HepG2 (cell line): ENCODE data around the gene TMEM184C. TPM values are rescaled to one million over a fixed set of nuclear protein-coding genes. Genes with fewer than 3 reads are reported as not detected.

Source experiments
- ATAC-seq: fragments of 200-7000 bp; cut with Tn5 transposase; 3 replicates; pipeline ENCODE4 v1.9.1; 2020; ENCODE audit warnings: mild to moderate bottlenecking, moderate library complexity
- BruUV-seq: library from RNA; stranded (reverse); fragments of 400-500 nt; replicated peaks from 2 replicates; lab custom pipeline; 2021; lab: Mats Ljungman, UMichigan
- CTCF ChIA-PET: fragments of 300-600 bp; formaldehyde crosslinking; extraction: SDS; loops from one replicate; lab custom pipeline; 2021; ENCODE audit warnings: low total read pairs, inconsistent platforms, low intra/inter-chr PET ratio; lab: Yijun Ruan, JAX
- POLR2A ChIA-PET: fragments of 350-600 bp; sonication (Branson Sonifier 250); formaldehyde crosslinking; loops from one replicate; lab custom pipeline; 2020; ENCODE audit warnings: antibody characterized with exemption, inconsistent platforms; lab: Yijun Ruan, JAX
- DNase-seq: peaks from one replicate; pipeline ENCODE4 v3.0.0-alpha.2; 2015; ENCODE audit warnings: low spot score
- FAIRE-seq: peaks from 3 replicates; lab custom pipeline; 2011; peaks lifted over from hg19 to GRCh38; lab: Jason Lieb, UNC
- H2AFZ ChIP-seq: one replicate; pipeline ENCODE4 v1.6.1; 2011; ENCODE audit warnings: low read length, inconsistent platforms
- H3K27ac ChIP-seq: fragments of 300-600 bp; 3 replicates; pipeline ENCODE4 v1.8.0; 2011; ENCODE audit warnings: mixed run types, mild to moderate bottlenecking, mixed read lengths, low read length, inconsistent platforms; ENCODE audit not compliant: insufficient read depth; ENCODE audit errors: extremely low read length
- H3K27me3 ChIP-seq, 2 experiments: fragments of 200-600 bp in 1 of 2; 2 replicates in 1 of 2; 3 replicates in 1 of 2; pipeline versions ENCODE4 v1.6.0 to v1.8.0; 2011; ENCODE audit warnings: low read length in 2 of 2, mild to moderate bottlenecking in 2 of 2, moderate library complexity in 2 of 2, inconsistent platforms in 1 of 2; ENCODE audit not compliant: insufficient read depth in 2 of 2, control insufficient read depth in 1 of 2
- H3K36me3 ChIP-seq, 2 experiments: fragments of 200-600 bp in 1 of 2; replicated peaks in 1 of 2; 2 replicates in 1 of 2; 3 replicates in 1 of 2; pipeline versions ENCODE4 v1.5.1 to v1.8.0; 2011; ENCODE audit warnings: low read length in 2 of 2, inconsistent platforms in 1 of 2; ENCODE audit not compliant: insufficient read depth in 2 of 2, control insufficient read depth in 1 of 2
- H3K4me1 ChIP-seq: 2 replicates; pipeline ENCODE4 v1.5.1; 2012; ENCODE audit warnings: low read length, inconsistent platforms; ENCODE audit not compliant: insufficient read depth
- H3K4me2 ChIP-seq: 2 replicates; pipeline ENCODE4 v1.6.0; 2011; ENCODE audit warnings: low read depth, low read length, inconsistent platforms
- H3K4me3 ChIP-seq, 3 experiments: fragments of 200-600 bp in 1 of 3; sonication (generic), shearing (Covaris generic) in 1 of 3; replicated peaks in 1 of 3; 2 replicates each; pipeline ENCODE4 v1.5.1; 2011 to 2016; ENCODE audit warnings: low read length in 3 of 3, inconsistent platforms in 2 of 3, low read depth in 2 of 3, mild to moderate bottlenecking in 2 of 3, control low read depth in 1 of 3, mixed read lengths in 1 of 3; ENCODE audit not compliant: insufficient read depth in 1 of 3
- H3K79me2 ChIP-seq: one replicate; pipeline ENCODE4 v1.6.1; 2011; ENCODE audit warnings: low read length, inconsistent platforms; ENCODE audit not compliant: insufficient read depth
- H3K9ac ChIP-seq: 2 replicates; pipeline ENCODE4 v1.6.0; 2011; ENCODE audit warnings: mild to moderate bottlenecking, low read depth, low read length, inconsistent platforms; ENCODE audit not compliant: insufficient read depth
- H3K9me3 ChIP-seq: 2 replicates; pipeline ENCODE4 v1.5.1; 2012; ENCODE audit warnings: mild to moderate bottlenecking, low read length
- H4K20me1 ChIP-seq: 2 replicates; pipeline ENCODE4 v1.6.0; 2011; ENCODE audit warnings: inconsistent platforms, mild to moderate bottlenecking, low read length, moderate library complexity; ENCODE audit not compliant: insufficient read depth
- CTCF ChIP-seq: sonication (generic); formaldehyde crosslinking; IDR thresholded peaks from 2 replicates; pipeline ENCODE4 v1.5.0; 2020; ENCODE audit warnings: mild to moderate bottlenecking, missing genetic modification reagents, moderate library complexity
- DNMT1 ChIP-seq: sonication (generic); formaldehyde crosslinking; IDR thresholded peaks from 2 replicates; pipeline ENCODE4 v1.5.1; 2020; ENCODE audit warnings: mild to moderate bottlenecking, missing genetic modification reagents
- NR0B2 ChIP-seq: sonication (generic); formaldehyde crosslinking; IDR thresholded peaks from 2 replicates; pipeline ENCODE4 v1.4.0; 2020; ENCODE audit warnings: mild to moderate bottlenecking, missing genetic modification reagents
- RAD21 ChIP-seq: fragments of 450-650 bp; formaldehyde crosslinking; IDR thresholded peaks from 2 replicates; pipeline ENCODE4 v1.5.0; 2020; ENCODE audit warnings: mild to moderate bottlenecking
- SMC3 ChIP-seq: IDR thresholded peaks from 2 replicates; pipeline ENCODE4 v1.6.1; 2011; ENCODE audit warnings: low read length, improper control_type of control experiment
- STAG1 ChIP-seq: sonication (generic); formaldehyde crosslinking; IDR thresholded peaks from 2 replicates; pipeline ENCODE4 v1.4.0; 2020; ENCODE audit warnings: missing genetic modification reagents
- WGBS: methylation state at CpG from one replicate; pipeline ENCODE4 v1.1.6; 2017; ENCODE audit warnings: low lambda C conversion rate; 5-methylcytosine and 5-hydroxymethylcytosine counted together
- in situ Hi-C: cut with HindIII; loops from 2 replicates; pipeline ENCODE4 v1.10.0; 2017; ENCODE audit warnings: low pct_unique_long_range_greater_than_20kb; ENCODE audit not compliant: extremely low pct_ligation_motif_present
- intact Hi-C: fragments of 100-400 bp; cut with micrococcal nuclease; formaldehyde crosslinking; loops from one replicate; pipeline ENCODE4 v1.10.0; 2022; ENCODE audit not compliant: unreplicated experiment
- polyA plus RNA-seq, 8 experiments: library from polyadenylated mRNA; depleted of rRNA in 3 of 8; stranded (reverse) in 7 of 8; unstranded in 1 of 8; fragments of >200 nt; fragmentation: Illumina TruSeq in 4 of 8; extraction: Trizol in 4 of 8; gene quantifications; 2 replicates each; pipeline versions ENCODE4 v1.2.1 to v1.2.3, GENCODE V29; 2011 to 2016; ENCODE audit warnings: low read depth in 4 of 8, missing spikeins in 1 of 8, mixed read lengths in 1 of 8; ENCODE audit not compliant: insufficient read depth in 1 of 8
- total RNA-seq, 5 experiments: library from RNA; depleted of rRNA; stranded (reverse); fragments of >200 nt; fragmentation: Illumina TruSeq; extraction: Trizol; gene quantifications; 2 replicates each; pipeline ENCODE4 v1.2.3, GENCODE V29; 2016; ENCODE audit warnings: low read depth in 1 of 5

TMEM184C gene
- total and polyA plus RNA-seq, 2 of the 13 experiments (the other 11 are each of a cell fraction or from before 2014, with no cell fraction given) = 13.9 to 26.1 TPM

- BruUV-seq = no TSS peak
- intact Hi-C loops = loop anchor here (1.0 to 5.0 kb wide), 4 partner anchors 72 to 571 kb away; no protein-coding TSS in a partner anchor
- Histone ChIP-seq H4K20me1 (no peaks in the 10 kb centered on the region), H3K4me1 (no peaks in the 10 kb centered on the region), H2AFZ (no peak overlapping the region), H3K27me3 (no peaks in the 10 kb centered on the region), H3K9ac (no peak overlapping the region), H3K79me2 (no peaks in the 10 kb centered on the region), H3K4me3 (no peak overlapping the region), H3K9me3 (no peaks in the 10 kb centered on the region), H3K27ac (no peak overlapping the region), H3K4me2 (no peak overlapping the region), H3K36me3 (no peaks in the 10 kb centered on the region)
- peak; percentile 73 for FAIRE-seq
- TF ChIP-seq DNMT1 (no peak), STAG1 (CRISPR knock-in tag) (peak; percentile 85), CTCF (CRISPR knock-in tag) (peak; percentile 76), SMC3 (peak; percentile 73), RAD21 (peak; percentile 51; the same call in 1 of the 2 replicates), NR0B2 (CRISPR knock-in tag) (no peak)
- POLR2A ChIA-PET = no interaction called here
- CTCF ChIA-PET = interaction anchor here (1.8 to 3.1 kb wide), 3 partner anchors 71 to 429 kb away, joined by 5 to 30 read pairs (median 21); no protein-coding TSS in a partner anchor
- ATAC-seq = peak; percentile 70
- peak; percentile 31 for DNase-seq
- in situ Hi-C loops = loop anchor here (10.0 to 25.0 kb wide), 2 partner anchors 436 to 578 kb away; no protein-coding TSS in a partner anchor
- 36% methylated on average over 12 of the region's 12 CpGs for WGBS
Observed at GRCh38 chr4:147590249-147590920, 26.8 kb upstream of the TMEM184C start.
